Stimulated activated naive CD4-positive, alpha-beta T cell treated with Interleukin-2 at 50 U/mL for 16 hours (primary cell): Measurements from ENCODE around the gene YBX3.
"Not testable (repeated sequence)": the region's sequence is repeated elsewhere in the genome, so short reads cannot be mapped to it uniquely, and the experiment has no call there.

Source experiments
- DNase-seq: peaks from one replicate; lab custom pipeline; 2025; lab: John Stamatoyannopoulos, UW

Gene YBX3

GRCh38 chr12:10722905-10723746 lies at the start of gene YBX3:
Gene YBX3 (minus strand): TSS chr12:10723323. CDS start chr12:10723111, 212 bp downstream.
- DNase-seq: peak; percentile 8

- no peak for DNase-seq
Observed at GRCh38 chr12:10771132-10771733, 48.1 kb upstream of the YBX3 start.

- no peak for DNase-seq
Observed at GRCh38 chr12:10759657-10760056, 36.5 kb upstream of the YBX3 start.

GRCh38 chr12:10756194-10756593 lies 33.1 kb upstream of the YBX3 start:
- DNase-seq: no peak

GRCh38 chr12:10753059-10753458 lies 29.9 kb upstream of the YBX3 start:
- no peak for DNase-seq

- DNase-seq: no peak
Observed at GRCh38 chr12:10750385-10750727, 27.2 kb upstream of the YBX3 start.

GRCh38 chr12:10749700-10750384 lies 26.7 kb upstream of the YBX3 start:
- peak; percentile 47 for DNase-seq

GRCh38 chr12:10747730-10748129 lies 24.6 kb upstream of the YBX3 start:
- DNase-seq: no peak

- DNase-seq: not testable (repeated sequence)
Observed at GRCh38 chr12:10743420-10743819, 20.3 kb upstream of the YBX3 start.

GRCh38 chr12:10741845-10742244 lies 18.7 kb upstream of the YBX3 start:
- DNase-seq: no peak

- DNase-seq: no peak
Observed at GRCh38 chr12:10740182-10740581, 17.1 kb upstream of the YBX3 start.

- DNase-seq: no peak
Observed at GRCh38 chr12:10739157-10740118, 16.3 kb upstream of the YBX3 start.

- DNase-seq: no peak
Observed at GRCh38 chr12:10737249-10737648, 14.1 kb upstream of the YBX3 start.

GRCh38 chr12:10736463-10736862 lies 13.3 kb upstream of the YBX3 start:
- no peak for DNase-seq

- no peak for DNase-seq
Observed at GRCh38 chr12:10735428-10735827, 12.3 kb upstream of the YBX3 start.

- no peak for DNase-seq
Observed at GRCh38 chr12:10732549-10732948, 9.4 kb upstream of the YBX3 start.

GRCh38 chr12:10732066-10732465 lies 8.9 kb upstream of the YBX3 start:
- DNase-seq: no peak

GRCh38 chr12:10730559-10730958 lies 7.4 kb upstream of the YBX3 start:
- no peak for DNase-seq

GRCh38 chr12:10728091-10728490 lies 5.0 kb upstream of the YBX3 start:
- DNase-seq: no peak

- DNase-seq: no peak
Observed at GRCh38 chr12:10726945-10727344, 3.8 kb upstream of the YBX3 start.

GRCh38 chr12:10725003-10725402 lies 1.9 kb upstream of the YBX3 start:
- no peak for DNase-seq

- peak; percentile 36 for DNase-seq
Observed at GRCh38 chr12:10722502-10722904, 620 bp downstream of the YBX3 start.
